GM18505 (cell line): ENCODE data around the gene TRPM8.
"Not testable (repeated sequence)": the region's sequence is repeated elsewhere in the genome, so short reads cannot be mapped to it uniquely, and the experiment has no call there.

ENCODE experiments used
- ATAC-seq: cut with Tn5 transposase; IDR thresholded peaks from one replicate; pipeline ENCODE4 v1.9.1; 2021; ENCODE audit not compliant: unreplicated experiment
- POLR2A ChIP-seq: IDR thresholded peaks from 4 replicates; pipeline ENCODE4 v1.6.1; 2011; ENCODE audit warnings: borderline replicate concordance; ENCODE audit not compliant: insufficient read depth, insufficient read length; ENCODE audit errors: extremely low read depth

The TRPM8 gene

DNA sequence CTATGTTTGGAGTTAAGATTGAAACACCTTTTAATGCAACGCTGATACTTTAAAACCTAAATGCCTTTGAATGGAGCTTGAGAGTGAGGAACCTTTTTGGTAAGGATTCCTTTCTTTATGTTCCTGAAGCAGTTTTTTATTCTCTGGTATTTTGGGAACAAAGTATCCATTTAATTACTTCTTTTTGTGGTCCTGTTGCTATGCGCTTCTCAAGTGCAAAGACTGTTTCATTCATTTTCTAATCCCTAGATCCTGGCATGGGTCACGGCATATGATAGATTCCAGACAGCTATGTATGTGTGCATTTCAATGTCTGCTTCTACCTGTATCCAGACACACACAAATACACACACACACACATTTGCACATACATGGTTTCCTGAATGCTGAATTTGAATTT, 28.0 kb downstream of the TRPM8 start:
- no peak for ATAC-seq
- no peak for TF ChIP-seq POLR2A

DNA sequence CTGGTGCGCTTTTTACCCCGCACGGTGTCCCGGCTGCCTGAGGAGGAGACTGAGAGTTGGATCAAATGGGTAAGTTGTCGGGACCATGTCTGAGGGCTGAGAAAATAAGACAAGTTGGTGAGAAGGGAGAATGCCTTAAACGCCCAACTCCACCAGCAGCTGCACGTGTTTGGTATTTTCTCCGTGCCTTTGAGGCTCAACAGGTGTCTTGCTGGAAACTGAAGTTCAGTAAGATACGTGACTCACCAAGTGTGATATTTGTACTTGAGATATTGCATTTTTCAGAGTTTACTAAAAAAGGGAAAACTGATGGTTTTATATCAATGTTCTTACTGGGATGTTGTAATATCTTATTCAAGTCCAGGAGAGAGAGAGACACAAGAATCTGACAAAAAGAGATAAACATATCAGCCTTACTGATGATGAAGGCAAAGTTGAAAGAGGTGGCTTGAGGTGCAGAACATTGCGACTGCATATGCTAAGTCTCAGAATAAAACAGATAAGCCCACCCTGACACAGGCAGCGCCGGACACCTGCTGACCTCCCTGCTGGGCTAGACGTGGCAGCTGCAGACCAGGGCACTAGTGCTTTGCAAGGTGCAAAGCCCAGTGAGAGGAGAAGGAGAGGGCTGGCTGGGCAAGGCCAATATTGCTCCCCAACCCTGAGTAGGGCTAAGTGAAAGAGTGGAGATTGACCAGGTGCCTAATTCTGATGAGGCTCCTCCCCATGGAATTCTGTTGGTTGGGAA, 33.1 kb downstream of the TRPM8 start:
- TF ChIP-seq POLR2A, result no peak
- ATAC-seq, result no peak

DNA sequence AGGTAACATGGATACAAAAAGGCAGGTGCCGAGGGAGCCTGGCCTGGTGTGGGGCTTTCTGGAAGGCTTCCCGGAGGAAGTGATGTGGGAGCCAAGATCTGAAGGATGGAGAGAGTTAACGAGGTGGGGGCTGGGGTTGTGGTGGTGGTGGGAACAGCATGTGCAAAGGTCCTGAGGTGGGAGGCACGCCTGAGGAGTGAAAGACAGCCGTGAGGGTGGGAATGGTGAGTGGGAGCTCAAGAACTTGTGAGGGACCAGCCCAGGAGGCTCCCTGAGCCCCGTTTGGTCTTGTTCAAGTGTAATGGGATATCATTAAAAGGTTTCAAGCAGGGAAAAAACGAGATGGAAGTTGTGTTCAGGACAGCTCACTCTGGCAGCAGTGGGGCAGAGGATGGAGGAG, 35.2 kb downstream of the TRPM8 start:
- no peak for ATAC-seq
- TF ChIP-seq POLR2A, result no peak

- TF ChIP-seq POLR2A, result no peak
- no peak for ATAC-seq
Measured at GRCh38 chr2:233953087-233953801, 36.1 kb downstream of the TRPM8 start.

- ATAC-seq, result no peak
- no peak for TF ChIP-seq POLR2A
Measured at GRCh38 chr2:233960203-233960602, 43.0 kb downstream of the TRPM8 start.

DNA sequence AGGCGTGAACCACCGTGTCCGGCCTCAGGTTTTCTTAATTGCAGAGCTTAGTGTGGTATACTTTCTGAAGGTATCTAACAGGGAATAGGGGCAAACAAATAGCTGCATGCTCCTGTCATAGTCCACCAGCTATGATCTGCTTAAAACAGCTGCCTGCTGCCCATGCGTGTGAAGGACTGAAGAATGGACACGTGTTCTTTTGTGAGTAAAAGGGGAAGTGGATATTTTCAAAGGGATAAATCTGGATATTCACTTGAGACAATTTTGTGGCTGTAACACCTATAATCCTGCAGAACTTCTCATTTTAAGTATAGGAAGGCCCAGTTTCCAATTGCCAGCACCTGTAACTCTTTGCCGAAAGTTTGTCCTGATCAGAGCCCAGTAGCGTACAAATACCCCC, 44.7 kb downstream of the TRPM8 start:
- no peak for ATAC-seq
- no peak for TF ChIP-seq POLR2A

GRCh38 chr2:233964581-233964980, 47.4 kb downstream of the TRPM8 start:
- no peak for ATAC-seq
- no peak for TF ChIP-seq POLR2A

GRCh38 chr2:233965032-233965603, 47.9 kb downstream of the TRPM8 start:
- ATAC-seq, result no peak
- TF ChIP-seq POLR2A, result no peak

DNA sequence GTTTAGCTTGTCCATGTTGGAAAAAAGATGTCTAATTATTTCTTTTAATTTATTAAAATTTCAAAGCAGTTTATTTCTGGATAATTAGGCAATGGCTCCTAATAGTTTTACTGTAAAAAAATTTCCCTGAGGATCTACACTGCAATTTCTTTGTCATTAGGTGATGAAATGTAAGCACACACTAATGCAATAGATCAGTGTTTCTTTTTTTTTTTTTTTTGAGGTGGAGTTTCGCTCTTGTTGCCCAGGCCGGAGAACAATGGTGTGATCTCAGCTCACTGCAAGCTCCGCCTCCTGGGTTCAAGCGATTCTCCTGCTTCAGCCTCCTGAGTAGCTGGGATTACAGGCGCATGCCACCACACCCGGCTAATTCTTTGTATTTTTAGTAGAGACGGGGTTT, 48.5 kb downstream of the TRPM8 start:
- ATAC-seq, result not testable (repeated sequence)

GRCh38 chr2:233966388-233966787, 49.2 kb downstream of the TRPM8 start:
- no peak for ATAC-seq
- no peak for TF ChIP-seq POLR2A

- no peak for ATAC-seq
- no peak for TF ChIP-seq POLR2A
Measured at GRCh38 chr2:233967164-233967563, 50.0 kb downstream of the TRPM8 start.

GRCh38 chr2:233968556-233968955, 51.4 kb downstream of the TRPM8 start:
- ATAC-seq, result no peak

DNA sequence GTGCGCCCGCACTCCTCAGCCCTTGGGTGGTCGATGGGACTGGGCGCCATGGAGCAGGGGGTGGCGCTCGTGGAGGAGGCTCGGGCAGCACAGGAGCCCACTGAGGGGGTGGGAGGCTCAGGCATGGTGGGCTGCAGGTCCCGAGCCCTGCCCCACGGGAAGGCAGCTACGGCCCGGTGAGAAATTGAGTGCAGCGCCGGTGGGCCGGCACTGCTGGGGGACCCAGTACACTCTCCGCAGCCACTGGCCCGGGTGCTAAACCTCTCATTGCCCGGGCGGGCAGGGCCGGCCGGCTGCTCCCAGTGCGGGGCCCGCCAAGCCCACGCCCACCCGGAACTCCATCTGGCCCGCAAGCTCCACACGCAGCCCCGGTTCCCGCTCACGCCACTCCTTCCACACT, 55.3 kb downstream of the TRPM8 start:
- not testable (repeated sequence) for ATAC-seq

More at GRCh38 chr2:233968556-233968955, 51.4 kb downstream of the TRPM8 start:
- TF ChIP-seq POLR2A, result no peak

DNA sequence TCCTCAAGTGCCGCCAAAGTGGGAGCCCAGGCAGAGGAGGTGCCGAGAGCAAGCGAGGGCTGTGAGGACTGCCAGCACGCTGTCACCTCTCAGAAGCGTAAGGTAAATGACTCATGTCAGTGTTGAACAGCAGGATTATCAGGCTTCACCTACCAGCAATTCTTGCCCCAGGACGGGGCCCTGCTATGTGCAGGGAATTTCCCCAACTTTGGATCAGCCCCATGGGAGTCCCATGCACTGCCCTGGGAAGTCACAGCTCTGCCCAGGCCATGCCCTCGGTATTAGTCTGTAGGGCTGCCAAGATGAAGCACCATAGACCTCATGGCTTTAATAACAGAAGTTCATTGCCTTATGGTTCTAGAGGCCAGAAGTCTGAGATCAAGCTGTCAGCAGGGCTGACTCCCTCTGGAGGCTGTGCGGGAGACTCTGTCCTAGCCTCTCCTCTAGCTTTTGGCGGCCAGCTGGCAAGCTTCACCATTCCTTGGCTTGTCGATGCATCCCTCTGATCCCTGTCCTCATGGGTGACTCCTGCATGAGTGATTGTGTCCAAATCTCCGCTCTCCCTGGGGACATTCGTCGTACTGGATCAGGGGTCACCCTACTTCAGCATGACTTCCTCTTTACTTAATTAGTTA, 55.9 kb downstream of the TRPM8 start:
- TF ChIP-seq POLR2A, result no peak
- no peak for ATAC-seq
